ENCODE results near the gene SOST. TPM values are rescaled to one million over a fixed set of nuclear protein-coding genes. Genes with fewer than 3 reads are reported as not detected.

SOST gene
- total RNA-seq, 1 donor from 2014 or later, result not detected

DNA sequence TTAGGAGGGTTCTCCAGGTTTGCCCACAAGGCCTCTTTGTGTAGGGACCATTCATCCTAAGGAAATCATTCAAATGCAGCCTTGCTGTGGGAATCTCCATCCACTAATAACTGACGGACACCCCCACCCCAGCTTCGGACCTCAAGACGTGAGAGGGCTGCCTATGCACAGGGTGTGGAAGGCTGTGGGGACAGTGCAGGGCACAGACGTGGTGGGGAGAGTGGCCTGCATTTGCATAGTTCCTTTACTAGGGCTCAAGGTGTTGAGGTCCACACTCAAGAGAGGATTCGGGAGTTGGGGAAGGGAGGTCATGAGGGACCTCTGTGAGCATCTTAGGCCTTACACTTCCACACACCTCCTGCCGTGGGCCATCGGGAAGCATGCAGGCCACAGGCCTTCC lies 10.4 kb upstream of the SOST start:
- peaks cover 62% of the 10 kb centered on the region for H3K36me3 ChIP-seq
- intact Hi-C loops (cut with DNase I), result loop anchor here (10.0 kb wide), 1 partner anchor 204 kb away; no protein-coding TSS in a partner anchor
- no peak overlapping the region for H3K4me3 ChIP-seq
- H3K9me3 ChIP-seq, result no peaks in the 10 kb centered on the region
- H3K27me3 ChIP-seq, result no peaks in the 10 kb centered on the region
- DNase-seq, result no peak
- H3K4me1 ChIP-seq, result peaks cover 7% of the 10 kb centered on the region
- no peak for ATAC-seq
- peak overlapping the region; percentile 17 for H3K27ac ChIP-seq
- no peak for TF ChIP-seq CTCF (IDR thresholded peaks at IDR 0.05)

DNA sequence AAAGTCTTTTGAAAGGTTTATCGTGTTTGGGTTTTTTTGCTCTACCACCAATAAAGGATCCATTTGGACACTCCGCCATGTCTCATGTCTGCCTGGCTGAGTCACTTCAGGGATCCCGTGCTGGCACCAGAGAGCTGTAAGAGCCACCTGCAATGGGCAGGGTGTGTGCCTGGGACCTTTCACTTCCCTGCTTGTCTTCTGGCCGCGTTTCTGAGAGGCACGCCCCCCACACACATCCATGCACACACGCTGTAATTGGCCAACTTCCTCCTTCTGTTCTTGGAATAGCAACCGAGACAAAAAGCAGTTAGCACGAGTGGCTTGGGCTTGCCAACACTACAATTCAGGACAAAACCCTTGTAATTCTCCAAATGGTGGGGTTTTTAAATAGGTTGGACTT lies 9.8 kb upstream of the SOST start:
- peak; percentile 79 for DNase-seq
- Histone ChIP-seq H3K36me3 (peaks cover 56% of the 10 kb centered on the region), H3K4me1 (peaks cover 7% of the 10 kb centered on the region), H3K9me3 (no peaks in the 10 kb centered on the region), H3K4me3 (no peak overlapping the region), H3K27ac (peak overlapping the region; percentile 17), H3K27me3 (no peaks in the 10 kb centered on the region)
- peak; percentile 83 for ATAC-seq
- no peak for TF ChIP-seq CTCF (IDR thresholded peaks at IDR 0.05)
- intact Hi-C loops (cut with DNase I), result loop anchor here (10.0 kb wide), 1 partner anchor 204 kb away; no protein-coding TSS in a partner anchor

- peak overlapping the region; percentile 6 for H3K27ac ChIP-seq
Measured at GRCh38 chr17:43767713-43768059, 9.1 kb upstream of the SOST start.

DNA sequence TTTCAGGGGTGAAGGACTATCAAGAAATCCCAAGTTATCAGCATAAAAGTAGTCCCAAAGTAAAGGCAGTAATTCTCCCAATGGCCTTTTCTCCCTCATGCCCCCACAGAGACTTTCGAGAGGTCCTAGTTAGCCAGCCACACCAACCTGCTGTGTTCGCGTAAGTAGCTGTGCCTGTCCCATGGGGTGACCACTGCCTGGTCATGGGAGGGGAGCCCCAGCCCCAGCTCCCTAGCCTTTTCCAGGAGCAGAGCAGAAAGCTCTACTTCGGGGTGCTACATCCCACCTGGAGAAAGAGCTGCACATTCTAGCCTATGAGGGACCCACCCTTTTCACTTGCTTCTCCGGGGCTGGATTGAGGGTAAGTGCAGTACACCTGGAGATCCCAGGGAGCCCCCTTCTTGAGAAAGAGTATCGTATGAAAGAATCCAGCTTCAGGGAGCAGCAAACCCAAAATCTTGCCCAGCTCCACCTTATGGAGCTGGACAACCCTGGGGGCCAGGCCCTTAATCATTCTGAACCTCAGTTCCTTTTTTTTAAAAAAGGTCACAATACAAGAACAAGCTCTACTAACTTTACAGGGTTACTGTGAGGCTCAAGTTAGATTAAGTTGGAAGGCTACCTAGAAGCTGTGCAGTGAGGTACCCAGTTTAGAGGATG lies 8.6 kb upstream of the SOST start:
- H3K27me3 ChIP-seq, result no peaks in the 10 kb centered on the region

More at GRCh38 chr17:43767713-43768059, 9.1 kb upstream of the SOST start:
- ATAC-seq (no peak), DNase-seq (no peak)
- TF ChIP-seq CTCF (IDR thresholded peaks at IDR 0.05), result no peak
- H3K36me3 ChIP-seq, result peaks cover 49% of the 10 kb centered on the region
- no peaks in the 10 kb centered on the region for H3K9me3 ChIP-seq
- no peak overlapping the region for H3K4me3 ChIP-seq
- intact Hi-C loops (cut with DNase I), result loop anchor here (10.0 kb wide), 1 partner anchor 203 kb away; no protein-coding TSS in a partner anchor
- peaks cover 7% of the 10 kb centered on the region for H3K4me1 ChIP-seq
- no peaks in the 10 kb centered on the region for H3K27me3 ChIP-seq

DNA sequence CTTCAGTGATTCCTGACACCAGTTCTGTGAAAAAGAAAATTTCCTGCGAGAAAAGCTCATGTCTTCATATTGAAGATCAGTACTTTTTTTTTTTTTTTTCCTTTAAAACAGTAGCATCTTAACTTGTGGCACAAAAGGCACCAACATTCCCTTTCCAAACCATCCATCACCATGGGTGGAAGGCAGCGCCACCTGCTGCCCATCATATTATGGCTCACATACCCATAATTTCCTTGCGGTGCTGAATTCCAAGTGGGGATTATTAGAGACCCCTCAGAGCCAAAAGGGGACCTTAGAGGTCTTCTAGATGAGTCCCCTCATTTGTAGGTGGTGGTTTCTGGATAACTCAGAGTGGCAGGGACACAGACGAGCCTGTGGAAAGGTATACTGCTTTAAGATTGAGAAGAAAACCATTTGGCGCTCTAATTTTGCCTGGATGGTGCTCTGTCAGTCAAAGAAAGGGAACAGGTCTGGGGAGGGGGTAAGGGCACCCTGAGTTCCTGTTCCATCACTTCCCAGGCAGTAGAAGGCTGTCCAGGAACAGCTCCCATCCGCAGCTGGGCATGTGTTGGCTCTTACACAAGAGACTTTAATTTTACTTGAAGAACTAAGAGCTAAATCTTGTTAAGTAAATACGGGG lies 7.9 kb upstream of the SOST start:
- ATAC-seq (peak; percentile 54), DNase-seq (peak; percentile 81)
- intact Hi-C loops (cut with DNase I), result loop anchor here (10.0 kb wide), 1 partner anchor 202 kb away; no protein-coding TSS in a partner anchor
- Histone ChIP-seq H3K27ac (no peak overlapping the region), H3K36me3 (peaks cover 38% of the 10 kb centered on the region), H3K27me3 (no peaks in the 10 kb centered on the region), H3K4me1 (peaks cover 7% of the 10 kb centered on the region), H3K9me3 (no peaks in the 10 kb centered on the region), H3K4me3 (no peak overlapping the region)
- peak; percentile 88 for TF ChIP-seq CTCF (IDR thresholded peaks at IDR 0.05)

More for the DNA sequence above, 8.6 kb upstream of the SOST start:
- Histone ChIP-seq H3K27ac (no peak overlapping the region), H3K4me3 (no peak overlapping the region), H3K36me3 (peaks cover 44% of the 10 kb centered on the region), H3K9me3 (no peaks in the 10 kb centered on the region), H3K4me1 (peaks cover 7% of the 10 kb centered on the region)
- TF ChIP-seq CTCF (IDR thresholded peaks at IDR 0.05), result no peak
- DNase-seq, result no peak
- no peak for ATAC-seq
- intact Hi-C loops (cut with DNase I), result loop anchor here (10.0 kb wide), 1 partner anchor 202 kb away; no protein-coding TSS in a partner anchor
